SK-N-SH (cell line): ENCODE measurements around the gene MYLK3. TPM values are rescaled to one million over a fixed set of nuclear protein-coding genes. Genes with fewer than 3 reads are reported as not detected.

Experiments
- CTCF ChIA-PET: fragments of 300-600, 350-600 bp; formaldehyde crosslinking; extraction: SDS; loops from one replicate; lab custom pipeline; 2021; lab: Yijun Ruan, JAX
- POLR2A ChIA-PET: fragments of 350-600 bp; sonication (Branson Sonifier 250); formaldehyde crosslinking; extraction: SDS; loops from one replicate; lab custom pipeline; 2020; ENCODE audit warnings: antibody characterized with exemption, inconsistent platforms; lab: Yijun Ruan, JAX
- DNase-seq: peaks from one replicate; pipeline ENCODE4 v3.0.0; 2012
- H2AFZ ChIP-seq: fragments of 200-600 bp; sonication (generic); 2 replicates; pipeline ENCODE4 v1.8.1; 2016; ENCODE audit warnings: antibody characterized with exemption, mild to moderate bottlenecking, low read depth
- H3F3A ChIP-seq: fragments of 200-600 bp; sonication (generic); replicated peaks from 2 replicates; pipeline ENCODE3; 2016; ENCODE audit warnings: antibody characterized with exemption, mild to moderate bottlenecking; ENCODE audit not compliant: insufficient read depth
- H3K27ac ChIP-seq, 2 experiments: fragments of 200-500 bp in 1 of 2; fragments of 200-600 bp in 1 of 2; sonication (Bioruptor generic) in 1 of 2; sonication (generic), shearing (Covaris generic) in 1 of 2; 2 replicates each; pipeline versions ENCODE4 v1.5.1 to v1.6.1; 2014 to 2016; ENCODE audit warnings: low read depth in 2 of 2, inconsistent platforms in 1 of 2, low read length in 1 of 2, mild to moderate bottlenecking in 1 of 2, mixed read lengths in 1 of 2
- H3K27me3 ChIP-seq: fragments of 200-600 bp; sonication (generic), shearing (Covaris generic); 2 replicates; pipeline ENCODE4 v1.6.1; 2016; ENCODE audit warnings: mixed run types; ENCODE audit not compliant: insufficient read depth
- H3K36me3 ChIP-seq, 2 experiments: fragments of 200-500 bp in 1 of 2; fragments of 200-600 bp in 1 of 2; sonication (Bioruptor generic) in 1 of 2; sonication (generic) in 1 of 2; replicated peaks in 1 of 2; 2 replicates each; pipeline versions ENCODE3 to v1.5.1; 2014 to 2016; ENCODE audit warnings: low read length in 1 of 2, mild to moderate bottlenecking in 1 of 2; ENCODE audit not compliant: insufficient read depth in 2 of 2, control insufficient read depth in 1 of 2
- H3K4me1 ChIP-seq, 2 experiments: fragments of 200-500 bp in 1 of 2; fragments of 200-600 bp in 1 of 2; sonication (Bioruptor generic) in 1 of 2; sonication (generic), shearing (Covaris generic) in 1 of 2; 2 replicates each; pipeline versions ENCODE4 v1.5.1 to v1.6.1; 2014 to 2016; ENCODE audit warnings: low read depth in 1 of 2, low read length in 1 of 2, mixed run types in 1 of 2; ENCODE audit not compliant: insufficient read depth in 2 of 2, control insufficient read depth in 1 of 2
- H3K4me2 ChIP-seq: fragments of 200-600 bp; sonication (generic), shearing (Covaris generic); 2 replicates; pipeline ENCODE4 v1.6.1; 2017; ENCODE audit warnings: mixed run types
- H3K4me3 ChIP-seq, 2 experiments: fragments of 200-500 bp in 1 of 2; fragments of 200-600 bp in 1 of 2; sonication (Bioruptor generic) in 1 of 2; sonication (generic), shearing (Covaris generic) in 1 of 2; 2 replicates each; pipeline versions ENCODE4 v1.5.1 to v1.8.1; 2014 to 2016; ENCODE audit warnings: low read depth in 2 of 2, inconsistent platforms in 1 of 2, low read length in 1 of 2, mild to moderate bottlenecking in 1 of 2, mixed read lengths in 1 of 2, moderate library complexity in 1 of 2
- H3K79me2 ChIP-seq: fragments of 200-600 bp; sonication (generic); 2 replicates; pipeline ENCODE4 v1.8.1; 2017; ENCODE audit warnings: mild to moderate bottlenecking; ENCODE audit not compliant: insufficient read depth
- H3K9ac ChIP-seq: fragments of 200-600 bp; sonication (generic); 2 replicates; pipeline ENCODE4 v1.6.1; 2017; ENCODE audit warnings: mixed run types
- H3K9me2 ChIP-seq: fragments of 200-600 bp; sonication (generic); 2 replicates; pipeline ENCODE4 v1.6.1; 2017; ENCODE audit warnings: mixed run types
- H3K9me3 ChIP-seq: fragments of 200-600 bp; sonication (generic); 2 replicates; pipeline ENCODE4 v1.6.1; 2017; ENCODE audit warnings: mixed run types, mild to moderate bottlenecking, moderate library complexity
- H4K20me1 ChIP-seq: fragments of 200-600 bp; sonication (generic); 2 replicates; pipeline ENCODE4 v1.6.1; 2017; ENCODE audit warnings: mild to moderate bottlenecking, mixed run types; ENCODE audit not compliant: insufficient read depth
- EP300 ChIP-seq, 2 experiments: IDR thresholded peaks; 2 replicates each; pipeline versions ENCODE4 v1.4.0 to v1.6.1; 2012; ENCODE audit warnings: borderline replicate concordance in 1 of 2, low read depth in 1 of 2, low read length in 1 of 2
- FOSL2 ChIP-seq: IDR thresholded peaks from 2 replicates; pipeline ENCODE4 v1.4.0; 2012; ENCODE audit warnings: low read depth, mild to moderate bottlenecking, moderate library complexity, borderline replicate concordance
- FOXJ3 ChIP-seq: sonication (generic); formaldehyde crosslinking; IDR thresholded peaks from 2 replicates; pipeline ENCODE4 v1.5.1; 2020; ENCODE audit warnings: mild to moderate bottlenecking, missing genetic modification reagents
- FOXM1 ChIP-seq: IDR thresholded peaks from 2 replicates; pipeline ENCODE4 v1.4.0; 2012; ENCODE audit warnings: low read depth, mild to moderate bottlenecking
- GATA2 ChIP-seq: sonication (generic); formaldehyde crosslinking; IDR thresholded peaks from 2 replicates; pipeline ENCODE4 v1.5.0; 2020; ENCODE audit warnings: mild to moderate bottlenecking, missing genetic modification reagents
- MEF2A ChIP-seq: IDR thresholded peaks from 2 replicates; pipeline ENCODE4 v1.4.0; 2012; ENCODE audit warnings: low read depth, borderline replicate concordance
- MXI1 ChIP-seq: IDR thresholded peaks from 2 replicates; pipeline ENCODE4 v1.6.1; 2012; ENCODE audit warnings: mild to moderate bottlenecking, low read depth, low read length, improper control_type of control experiment
- NRF1 ChIP-seq: IDR thresholded peaks from 2 replicates; pipeline ENCODE4 v1.6.1; 2012; ENCODE audit warnings: low read depth, mild to moderate bottlenecking, low read length
- POLR2AphosphoS5 ChIP-seq: IDR thresholded peaks from 2 replicates; pipeline ENCODE4 v1.6.1; 2012; ENCODE audit warnings: low read depth, low read length
- RFX5 ChIP-seq: IDR thresholded peaks from 2 replicates; pipeline ENCODE4 v1.6.1; 2012; ENCODE audit warnings: mild to moderate bottlenecking, improper control_type of control experiment, low read length
- RXRA ChIP-seq: IDR thresholded peaks from 2 replicates; pipeline ENCODE4 v1.4.0; 2012; ENCODE audit warnings: low read depth, mild to moderate bottlenecking, borderline replicate concordance
- TAF1 ChIP-seq: IDR thresholded peaks from 2 replicates; pipeline ENCODE4 v1.6.1; 2012; ENCODE audit warnings: low read depth, mild to moderate bottlenecking, low read length, moderate library complexity, borderline replicate concordance
- YY1 ChIP-seq: IDR thresholded peaks from 2 replicates; pipeline ENCODE4 v1.4.0; 2012; ENCODE audit warnings: low read depth, mild to moderate bottlenecking
- WGBS: methylation state at CpG from one replicate; pipeline ENCODE4 v1.1.6; 2017; ENCODE audit warnings: low lambda C conversion rate; 5-methylcytosine and 5-hydroxymethylcytosine counted together
- polyA plus RNA-seq, 3 experiments: library from polyadenylated mRNA; depleted of rRNA; stranded (reverse); fragments of >200 nt; gene quantifications; 2 replicates each; pipeline ENCODE4 v1.2.3, GENCODE V29; 2012
- TF ChIP-seq, protein P1 (sequence below): fragments of 150-350 bp; IDR thresholded peaks from 2 replicates; pipeline ENCODE4 v1.6.1; 2016; ENCODE audit warnings: mild to moderate bottlenecking, low read depth, low read length
- TF ChIP-seq, protein P2 (sequence below): IDR thresholded peaks from 2 replicates; pipeline ENCODE4 v1.4.0; 2012; ENCODE audit warnings: low read depth, borderline replicate concordance
- TF ChIP-seq, protein P3 (sequence below): fragments of 150-350 bp; IDR thresholded peaks from 2 replicates; pipeline ENCODE4 v1.6.1; 2017; ENCODE audit warnings: antibody characterized with exemption, low read length, low read depth, borderline replicate concordance

The MYLK3 gene
- polyA plus RNA-seq, 1 of the 3 experiments (the other 2 are of a cell fraction): 0.05 TPM

DNA sequence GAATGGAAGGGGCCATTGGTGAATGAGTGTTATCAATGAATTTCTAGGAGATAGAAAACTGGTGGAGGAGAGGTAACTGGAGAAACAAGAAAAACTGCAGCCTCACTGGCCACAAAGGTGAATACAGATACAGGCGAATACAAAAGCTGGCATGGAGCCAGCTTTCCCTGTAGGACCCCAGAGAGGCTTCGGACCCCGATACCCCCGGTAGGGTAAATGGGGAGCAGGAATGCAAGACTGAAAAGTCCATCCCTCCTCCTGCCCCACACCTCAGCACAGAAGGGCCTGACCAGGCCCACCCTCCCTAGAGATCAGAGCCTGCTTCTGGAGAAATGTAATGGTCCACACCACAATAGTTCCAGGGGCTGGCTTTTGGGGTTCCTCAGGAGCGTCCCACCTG lies 4.9 kb upstream of the MYLK3 start:
- Histone ChIP-seq H3K4me2 (no peak overlapping the region), H3K4me1 (peaks cover 0 to 17% of the 10 kb centered on the region in 2 experiments; a peak in 1 of 4 replicates), H3K79me2 (no peaks in the 10 kb centered on the region), H3K27ac (no peak overlapping the region), H4K20me1 (no peaks in the 10 kb centered on the region), H3K36me3 (no peaks in the 10 kb centered on the region), H2AFZ (no peak overlapping the region), H3K9me2 (no peaks in the 10 kb centered on the region), H3F3A (no peaks in the 10 kb centered on the region), H3K9ac (no peak overlapping the region), H3K4me3 (no peak overlapping the region), H3K9me3 (no peaks in the 10 kb centered on the region), H3K27me3 (no peaks in the 10 kb centered on the region)
- TF ChIP-seq FOSL2 (no peak), POLR2AphosphoS5 (no peak), FOXM1 (no peak), MXI1 (no peak), TAF1 (no peak), YY1 (no peak), MEF2A (no peak), NRF1 (no peak)
- TF ChIP-seq, protein P1, sequence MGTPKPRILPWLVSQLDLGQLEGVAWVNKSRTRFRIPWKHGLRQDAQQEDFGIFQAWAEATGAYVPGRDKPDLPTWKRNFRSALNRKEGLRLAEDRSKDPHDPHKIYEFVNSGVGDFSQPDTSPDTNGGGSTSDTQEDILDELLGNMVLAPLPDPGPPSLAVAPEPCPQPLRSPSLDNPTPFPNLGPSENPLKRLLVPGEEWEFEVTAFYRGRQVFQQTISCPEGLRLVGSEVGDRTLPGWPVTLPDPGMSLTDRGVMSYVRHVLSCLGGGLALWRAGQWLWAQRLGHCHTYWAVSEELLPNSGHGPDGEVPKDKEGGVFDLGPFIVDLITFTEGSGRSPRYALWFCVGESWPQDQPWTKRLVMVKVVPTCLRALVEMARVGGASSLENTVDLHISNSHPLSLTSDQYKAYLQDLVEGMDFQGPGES: no peak
- POLR2A ChIA-PET: no interaction called here
- DNase-seq: no peak
- WGBS: 40% methylated on average over 5 of the region's 5 CpGs
- CTCF ChIA-PET: no interaction called here

DNA sequence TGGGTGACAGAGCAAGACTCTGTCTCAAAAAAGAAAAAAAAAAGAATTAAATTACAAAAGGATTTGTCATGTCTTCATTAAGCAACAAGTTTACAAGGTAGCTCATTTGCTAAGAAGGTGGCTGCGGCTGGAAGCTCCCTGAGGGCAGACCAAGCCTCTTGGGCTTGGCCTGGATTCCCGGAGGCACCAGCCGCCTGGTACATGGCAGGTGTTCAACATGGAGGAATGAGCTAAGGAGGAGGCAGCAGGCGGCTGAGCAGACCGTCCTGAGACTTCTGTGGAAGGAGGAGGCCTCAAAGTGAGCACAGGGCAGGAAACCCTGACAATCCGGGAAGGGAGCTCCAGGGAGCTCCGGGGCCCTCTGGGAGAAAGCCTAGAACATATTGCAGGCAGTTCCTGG lies 3.2 kb upstream of the MYLK3 start:
- Histone ChIP-seq H3K9ac (no peak overlapping the region), H2AFZ (no peak overlapping the region), H3K27ac (no peak overlapping the region), H3K9me2 (no peaks in the 10 kb centered on the region), H3K4me2 (no peak overlapping the region), H3K9me3 (no peaks in the 10 kb centered on the region), H3K36me3 (no peaks in the 10 kb centered on the region), H3K4me1 (peaks cover 0 to 1% of the 10 kb centered on the region in 2 experiments; a peak in 1 of 4 replicates)
- 84% methylated on average over 7 of the region's 7 CpGs for WGBS
- CTCF ChIA-PET: interaction anchor here (0.8 to 1.8 kb wide), 2 partner anchors 10 to 78 kb away, joined by 3 to 4 read pairs; no protein-coding TSS in a partner anchor
- DNase-seq: no peak
- TF ChIP-seq EP300 (IDR thresholded peaks at IDR 0.05; ENCODE audit: borderline replicate concordance in 1 of 2, low read depth in 1 of 2, low read length in 1 of 2): no peak
- TF ChIP-seq NRF1: no peak
- TF ChIP-seq, protein P2, sequence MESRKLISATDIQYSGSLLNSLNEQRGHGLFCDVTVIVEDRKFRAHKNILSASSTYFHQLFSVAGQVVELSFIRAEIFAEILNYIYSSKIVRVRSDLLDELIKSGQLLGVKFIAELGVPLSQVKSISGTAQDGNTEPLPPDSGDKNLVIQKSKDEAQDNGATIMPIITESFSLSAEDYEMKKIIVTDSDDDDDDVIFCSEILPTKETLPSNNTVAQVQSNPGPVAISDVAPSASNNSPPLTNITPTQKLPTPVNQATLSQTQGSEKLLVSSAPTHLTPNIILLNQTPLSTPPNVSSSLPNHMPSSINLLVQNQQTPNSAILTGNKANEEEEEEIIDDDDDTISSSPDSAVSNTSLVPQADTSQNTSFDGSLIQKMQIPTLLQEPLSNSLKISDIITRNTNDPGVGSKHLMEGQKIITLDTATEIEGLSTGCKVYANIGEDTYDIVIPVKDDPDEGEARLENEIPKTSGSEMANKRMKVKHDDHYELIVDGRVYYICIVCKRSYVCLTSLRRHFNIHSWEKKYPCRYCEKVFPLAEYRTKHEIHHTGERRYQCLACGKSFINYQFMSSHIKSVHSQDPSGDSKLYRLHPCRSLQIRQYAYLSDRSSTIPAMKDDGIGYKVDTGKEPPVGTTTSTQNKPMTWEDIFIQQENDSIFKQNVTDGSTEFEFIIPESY: no peak
- TF ChIP-seq, protein P3, sequence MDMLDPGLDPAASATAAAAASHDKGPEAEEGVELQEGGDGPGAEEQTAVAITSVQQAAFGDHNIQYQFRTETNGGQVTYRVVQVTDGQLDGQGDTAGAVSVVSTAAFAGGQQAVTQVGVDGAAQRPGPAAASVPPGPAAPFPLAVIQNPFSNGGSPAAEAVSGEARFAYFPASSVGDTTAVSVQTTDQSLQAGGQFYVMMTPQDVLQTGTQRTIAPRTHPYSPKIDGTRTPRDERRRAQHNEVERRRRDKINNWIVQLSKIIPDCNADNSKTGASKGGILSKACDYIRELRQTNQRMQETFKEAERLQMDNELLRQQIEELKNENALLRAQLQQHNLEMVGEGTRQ: no peak
- no peak for TF ChIP-seq FOSL2
- no peak for TF ChIP-seq FOXJ3 (CRISPR knock-in tag)
- TF ChIP-seq, protein P1: no peak
- no peak for TF ChIP-seq TAF1
- TF ChIP-seq RFX5: no peak
- no peak for TF ChIP-seq GATA2 (CRISPR knock-in tag)
- no peak for TF ChIP-seq RXRA
- TF ChIP-seq MXI1: no peak
- TF ChIP-seq, all 33 proteins: peak for 0
- no peaks in the 10 kb centered on the region for H3K27me3 ChIP-seq
- POLR2A ChIA-PET: no interaction called here
- H3F3A ChIP-seq: no peaks in the 10 kb centered on the region
- H3K79me2 ChIP-seq: no peaks in the 10 kb centered on the region
- no peaks in the 10 kb centered on the region for H4K20me1 ChIP-seq
- H3K4me3 ChIP-seq: no peak overlapping the region
